HepG2 (cell line): ENCODE results near the gene CHST14. TPM values are rescaled to one million over a fixed set of nuclear protein-coding genes. Genes with fewer than 3 reads are reported as not detected.

ENCODE experiments used
- ATF3 ChIP-seq: sonication (generic); formaldehyde crosslinking; IDR thresholded peaks from 2 replicates; pipeline ENCODE4 v1.4.0; 2020; ENCODE audit warnings: missing genetic modification reagents
- CAMTA2 ChIP-seq: sonication (generic); formaldehyde crosslinking; IDR thresholded peaks from 2 replicates; pipeline ENCODE4 v1.4.0; 2020; ENCODE audit warnings: mild to moderate bottlenecking, missing genetic modification reagents, borderline replicate concordance
- ELF4 ChIP-seq: sonication (generic); formaldehyde crosslinking; IDR thresholded peaks from 2 replicates; pipeline ENCODE4 v1.5.0; 2020; ENCODE audit warnings: missing genetic modification reagents, mild to moderate bottlenecking, moderate library complexity, borderline replicate concordance
- GTF3A ChIP-seq: sonication (generic); formaldehyde crosslinking; conservative IDR thresholded peaks from 2 replicates; pipeline ENCODE4 v1.4.0; 2020; ENCODE audit warnings: mild to moderate bottlenecking, missing genetic modification reagents
- KLF13 ChIP-seq: sonication (generic); formaldehyde crosslinking; IDR thresholded peaks from 2 replicates; pipeline ENCODE4 v1.4.0; 2020; ENCODE audit warnings: mild to moderate bottlenecking, missing genetic modification reagents
- KLF16 ChIP-seq, 2 experiments: sonication (generic) in 1 of 2; formaldehyde crosslinking in 1 of 2; IDR thresholded peaks; 2 replicates each; pipeline versions ENCODE4 v1.6.1 to v1.8.0; 2016 to 2023; ENCODE audit warnings: missing genetic modification reagents in 2 of 2, missing compliant biosample characterization in 1 of 2
- MTA1 ChIP-seq: sonication (generic); formaldehyde crosslinking; IDR thresholded peaks from 2 replicates; pipeline ENCODE4 v1.4.0; 2020; ENCODE audit warnings: missing genetic modification reagents, mild to moderate bottlenecking, borderline replicate concordance
- NFYC ChIP-seq: IDR thresholded peaks from 2 replicates; pipeline ENCODE4 v1.6.1; 2016; ENCODE audit warnings: missing genetic modification reagents, missing compliant biosample characterization
- PATZ1 ChIP-seq: sonication (generic); formaldehyde crosslinking; IDR thresholded peaks from 2 replicates; pipeline ENCODE4 v1.4.0; 2020; ENCODE audit warnings: missing genetic modification reagents
- PHF5A ChIP-seq: IDR thresholded peaks from one replicate; pipeline ENCODE4 v1.6.1; 2018; ENCODE audit warnings: low read depth, missing genetic modification reagents; ENCODE audit not compliant: unreplicated experiment
- PPARG ChIP-seq: conservative IDR thresholded peaks from 2 replicates; pipeline ENCODE4 v1.6.1; 2016; ENCODE audit warnings: missing biosample characterization, missing genetic modification reagents
- SMARCC2 ChIP-seq: fragments of 450-650 bp; IDR thresholded peaks from 2 replicates; pipeline ENCODE4 v1.6.1; 2017; ENCODE audit warnings: antibody characterized with exemption, mild to moderate bottlenecking
- TCF7 ChIP-seq: sonication (generic); IDR thresholded peaks from 2 replicates; pipeline ENCODE4 v1.6.1; 2016; ENCODE audit warnings: antibody characterized with exemption, low read depth
- TRIM24 ChIP-seq: sonication (generic); formaldehyde crosslinking; IDR thresholded peaks from 2 replicates; pipeline ENCODE4 v1.8.0; 2022; ENCODE audit warnings: mild to moderate bottlenecking, missing genetic modification reagents
- XRCC5 ChIP-seq: fragments of 200-400 bp; formaldehyde crosslinking; optimal IDR thresholded peaks from 2 replicates; pipeline ENCODE3; 2017; ENCODE audit warnings: mild to moderate bottlenecking, low read length
- ZBTB25 ChIP-seq: IDR thresholded peaks from 2 replicates; pipeline ENCODE4 v1.6.1; 2018; ENCODE audit warnings: missing genetic modification reagents
- ZKSCAN5 ChIP-seq: sonication (generic); formaldehyde crosslinking; IDR thresholded peaks from 2 replicates; pipeline ENCODE4 v1.5.1; 2020; ENCODE audit warnings: mild to moderate bottlenecking, missing genetic modification reagents
- ZNF446 ChIP-seq: sonication (generic); formaldehyde crosslinking; IDR thresholded peaks from 2 replicates; pipeline ENCODE4 v1.5.0; 2020; ENCODE audit warnings: mild to moderate bottlenecking, missing genetic modification reagents
- ZNF605 ChIP-seq: sonication (generic); formaldehyde crosslinking; IDR thresholded peaks from 2 replicates; pipeline ENCODE4 v1.8.0; 2022; ENCODE audit warnings: mild to moderate bottlenecking, missing genetic modification reagents
- ZNF646 ChIP-seq: sonication (generic); formaldehyde crosslinking; IDR thresholded peaks from 2 replicates; pipeline ENCODE4 v1.9.0; 2021; ENCODE audit warnings: mild to moderate bottlenecking, missing genetic modification reagents
- polyA plus RNA-seq, 8 experiments: library from polyadenylated mRNA; depleted of rRNA in 3 of 8; stranded (reverse) in 7 of 8; unstranded in 1 of 8; fragments of >200 nt; fragmentation: Illumina TruSeq in 4 of 8; extraction: Trizol in 4 of 8; gene quantifications; 2 replicates each; pipeline versions ENCODE4 v1.2.1 to v1.2.3, GENCODE V29; 2011 to 2016; ENCODE audit warnings: low read depth in 4 of 8, missing spikeins in 1 of 8, mixed read lengths in 1 of 8; ENCODE audit not compliant: insufficient read depth in 1 of 8
- total RNA-seq, 5 experiments: library from RNA; depleted of rRNA; stranded (reverse); fragments of >200 nt; fragmentation: Illumina TruSeq; extraction: Trizol; gene quantifications; 2 replicates each; pipeline ENCODE4 v1.2.3, GENCODE V29; 2016; ENCODE audit warnings: low read depth in 1 of 5

Gene CHST14
- total and polyA plus RNA-seq, 2 of the 13 experiments (the other 11 are each of a cell fraction or from before 2014, with no cell fraction given) = 8.9 to 12.4 TPM

- TF ChIP-seq ZNF646 (CRISPR knock-in tag) (no peak), KLF13 (no peak), GTF3A (CRISPR knock-in tag) (no peak), PPARG (no peak), ZNF446 (CRISPR knock-in tag) (0 out of 2 replicates have a peak, but pooled peaks have one; percentile 40), SMARCC2 (no peak), ATF3 (no peak), KLF16 (CRISPR knock-in tag; IDR thresholded peaks at IDR 0.05) (no peak), CAMTA2 (CRISPR knock-in tag) (no peak), NFYC (CRISPR knock-in tag) (no peak), TRIM24 (CRISPR knock-in tag) (no peak), PATZ1 (CRISPR knock-in tag) (peak; percentile 72; the same call in 1 of the 2 replicates), XRCC5 (peak; percentile 40), TCF7 (no peak), MTA1 (peak; percentile 53; the same call in 1 of the 2 replicates), PHF5A (no peak), ZBTB25 (CRISPR knock-in tag) (0 out of 2 replicates have a peak, but pooled peaks have one; percentile 40), ZNF605 (CRISPR knock-in tag) (no peak), ELF4 (CRISPR knock-in tag) (no peak), ZKSCAN5 (CRISPR knock-in tag) (no peak)
Observed at GRCh38 chr15:40441565-40442531, 28.9 kb upstream of the CHST14 start (continued).
